ENCODE data around the gene MAPKBP1.
"Not testable (repeated sequence)": the region's sequence is repeated elsewhere in the genome, so short reads cannot be mapped to it uniquely, and the experiment has no call there.

- not testable (repeated sequence) for TF ChIP-seq REST (IDR thresholded peaks at IDR 0.05; ENCODE audit: borderline replicate concordance); TAF1 (IDR thresholded peaks at IDR 0.05; ENCODE audit: low read depth); EP300 (conservative IDR thresholded peaks at IDR 0.05; ENCODE audit: poor library complexity, severe bottlenecking); POLR2AphosphoS5 (IDR thresholded peaks at IDR 0.05); EZH2 (IDR thresholded peaks at IDR 0.05; ENCODE audit: borderline replicate concordance, insufficient read depth, low read length, poor library complexity, severe bottlenecking); RAD21 (conservative IDR thresholded peaks at IDR 0.05); MXI1 (conservative IDR thresholded peaks at IDR 0.05; ENCODE audit: poor library complexity, severe bottlenecking); SMC3 (conservative IDR thresholded peaks at IDR 0.05; ENCODE audit: poor library complexity)
- TF ChIP-seq, protein P1, sequence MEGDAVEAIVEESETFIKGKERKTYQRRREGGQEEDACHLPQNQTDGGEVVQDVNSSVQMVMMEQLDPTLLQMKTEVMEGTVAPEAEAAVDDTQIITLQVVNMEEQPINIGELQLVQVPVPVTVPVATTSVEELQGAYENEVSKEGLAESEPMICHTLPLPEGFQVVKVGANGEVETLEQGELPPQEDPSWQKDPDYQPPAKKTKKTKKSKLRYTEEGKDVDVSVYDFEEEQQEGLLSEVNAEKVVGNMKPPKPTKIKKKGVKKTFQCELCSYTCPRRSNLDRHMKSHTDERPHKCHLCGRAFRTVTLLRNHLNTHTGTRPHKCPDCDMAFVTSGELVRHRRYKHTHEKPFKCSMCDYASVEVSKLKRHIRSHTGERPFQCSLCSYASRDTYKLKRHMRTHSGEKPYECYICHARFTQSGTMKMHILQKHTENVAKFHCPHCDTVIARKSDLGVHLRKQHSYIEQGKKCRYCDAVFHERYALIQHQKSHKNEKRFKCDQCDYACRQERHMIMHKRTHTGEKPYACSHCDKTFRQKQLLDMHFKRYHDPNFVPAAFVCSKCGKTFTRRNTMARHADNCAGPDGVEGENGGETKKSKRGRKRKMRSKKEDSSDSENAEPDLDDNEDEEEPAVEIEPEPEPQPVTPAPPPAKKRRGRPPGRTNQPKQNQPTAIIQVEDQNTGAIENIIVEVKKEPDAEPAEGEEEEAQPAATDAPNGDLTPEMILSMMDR (IDR thresholded peaks at IDR 0.05; ENCODE audit: poor library complexity, severe bottlenecking): not testable (repeated sequence)
Measured at GRCh38 chr15:41831291-41831690, 57.0 kb downstream of the MAPKBP1 start.

All from neural cell (in vitro differentiated cells).